ENCODE measurements around the gene HELB. TPM values are rescaled to one million over a fixed set of nuclear protein-coding genes. Genes with fewer than 3 reads are reported as not detected.

Gene HELB
- total and polyA plus RNA-seq, 2 of the 8 experiments (the other 6 are each of a cell fraction or from before 2014, with no cell fraction given) = 1.8 to 7.6 TPM

GRCh38 chr12:66312189-66312588, 9.9 kb downstream of the HELB start (continued):
- no peak for TF ChIP-seq CTCF (IDR thresholded peaks at IDR 0.05; ENCODE audit: control extremely low read depth in 1 of 3, insufficient read depth in 1 of 3, low read depth in 1 of 3, low read length in 3 of 3)
- no peak for TF ChIP-seq KDM5A (IDR thresholded peaks at IDR 0.05; ENCODE audit: low read length)
- no peak for TF ChIP-seq E2F6 (IDR thresholded peaks at IDR 0.05)
